Measurements from ENCODE around the gene RUNX3. TPM values are rescaled to one million over a fixed set of nuclear protein-coding genes. Genes with fewer than 3 reads are reported as not detected.

RUNX3 gene
- total and polyA plus RNA-seq, 2 donors (not counting 3 experiments of a cell fraction or from before 2014, with no cell fraction given), result not detected

GRCh38 chr1:24961334-24961733, 31.3 kb upstream of the RUNX3 start:
- no TSS peak for BruUV-seq (replicated peaks)
- FAIRE-seq (no peak), DNase-seq (ENCODE audit: low read depth, low spot score) (no peak)
- Histone ChIP-seq H3K9me3 (replicated peaks; ENCODE audit: control insufficient read depth, insufficient read depth, low read length) (no peaks in the 10 kb centered on the region), H2AFZ (ENCODE audit: low read depth, low read length) (no peak overlapping the region), H3K27ac (ENCODE audit: insufficient read depth, low read depth, low read length) (no peak overlapping the region), H3K9me1 (replicated peaks; ENCODE audit: control insufficient read depth, extremely low read depth, insufficient read depth, low read length) (no peaks in the 10 kb centered on the region), H3K9ac (replicated peaks; ENCODE audit: extremely low read depth, insufficient read depth, low read length) (no peak overlapping the region), H4K20me1 (replicated peaks; ENCODE audit: control insufficient read depth, extremely low read depth, insufficient read depth, low read length) (no peaks in the 10 kb centered on the region), H3K4me2 (ENCODE audit: insufficient read depth, low read length) (no peak overlapping the region), H3K36me3 (ENCODE audit: control insufficient read depth in 2 of 2, extremely low read depth in 1 of 2, insufficient read depth in 2 of 2, low read length in 2 of 2) (no peaks in the 10 kb centered on the region), H3K79me2 (ENCODE audit: control insufficient read depth, insufficient read depth, low read length) (no peaks in the 10 kb centered on the region), H3K27me3 (ENCODE audit: control insufficient read depth in 2 of 2, insufficient read depth in 2 of 2, low read length in 2 of 2) (no peaks in the 10 kb centered on the region), H3K4me3 (replicated peaks in 1 of 3; ENCODE audit: insufficient read depth in 1 of 3, low read depth in 1 of 3, low read length in 3 of 3) (no peak overlapping the region), H3K4me1 (ENCODE audit: control insufficient read depth, extremely low read depth, insufficient read depth, low read length) (no peaks in the 10 kb centered on the region)
- dilution Hi-C loops (cut with MboI; ENCODE audit: extremely low pct_ligation_motif_present, low sequenced_read_pairs) (no loop called here), intact Hi-C loops (cut with micrococcal nuclease) (no loop called here)
- TF ChIP-seq POLR2AphosphoS5 (IDR thresholded peaks at IDR 0.05; ENCODE audit: insufficient read depth, low read depth, low read length), result no peak
- TF ChIP-seq GATA2 (IDR thresholded peaks at IDR 0.05; ENCODE audit: insufficient read depth, insufficient read length, low read depth, low read length), result no peak
- ChIA-PET CTCF (no interaction called here), POLR2A (no interaction called here)

- ChIA-PET CTCF (no interaction called here), POLR2A (no interaction called here)
- DNase-seq (ENCODE audit: low read depth, low spot score) (no peak), FAIRE-seq (no peak)
- dilution Hi-C loops (cut with MboI; ENCODE audit: extremely low pct_ligation_motif_present, low sequenced_read_pairs), result no loop called here
- Histone ChIP-seq H3K9ac (replicated peaks; ENCODE audit: extremely low read depth, insufficient read depth, low read length) (no peak overlapping the region), H4K20me1 (replicated peaks; ENCODE audit: control insufficient read depth, extremely low read depth, insufficient read depth, low read length) (no peaks in the 10 kb centered on the region), H3K27ac (ENCODE audit: insufficient read depth, low read depth, low read length) (no peak overlapping the region), H3K27me3 (ENCODE audit: control insufficient read depth in 2 of 2, insufficient read depth in 2 of 2, low read length in 2 of 2) (no peaks in the 10 kb centered on the region), H3K9me3 (replicated peaks; ENCODE audit: control insufficient read depth, insufficient read depth, low read length) (no peaks in the 10 kb centered on the region), H3K79me2 (ENCODE audit: control insufficient read depth, insufficient read depth, low read length) (no peaks in the 10 kb centered on the region), H3K4me3 (replicated peaks in 1 of 3; ENCODE audit: insufficient read depth in 1 of 3, low read depth in 1 of 3, low read length in 3 of 3) (no peak overlapping the region), H2AFZ (ENCODE audit: low read depth, low read length) (no peak overlapping the region), H3K4me1 (ENCODE audit: control insufficient read depth, extremely low read depth, insufficient read depth, low read length) (no peaks in the 10 kb centered on the region), H3K4me2 (ENCODE audit: insufficient read depth, low read length) (no peak overlapping the region), H3K36me3 (ENCODE audit: control insufficient read depth in 2 of 2, extremely low read depth in 1 of 2, insufficient read depth in 2 of 2, low read length in 2 of 2) (no peaks in the 10 kb centered on the region), H3K9me1 (replicated peaks; ENCODE audit: control insufficient read depth, extremely low read depth, insufficient read depth, low read length) (no peaks in the 10 kb centered on the region)
- TF ChIP-seq FOS (IDR thresholded peaks at IDR 0.05; ENCODE audit: borderline replicate concordance, insufficient read depth, low read length) (no peak), EZH2 (IDR thresholded peaks at IDR 0.05; ENCODE audit: borderline replicate concordance, low read depth, low read length, severe bottlenecking) (no peak), MYC (IDR thresholded peaks at IDR 0.05; ENCODE audit: low read depth, low read length) (no peak), POLR2A (IDR thresholded peaks at IDR 0.05; ENCODE audit: low read depth, low read length) (no peak), CTCF (IDR thresholded peaks at IDR 0.05; ENCODE audit: extremely low read depth in 1 of 2, insufficient read depth in 1 of 2, low read depth in 1 of 2, low read length in 2 of 2) (no peak), JUN (IDR thresholded peaks at IDR 0.05; ENCODE audit: borderline replicate concordance, insufficient read depth, insufficient read length, low read depth) (no peak), GATA2 (IDR thresholded peaks at IDR 0.05; ENCODE audit: insufficient read depth, insufficient read length, low read depth, low read length) (no peak), MAX (IDR thresholded peaks at IDR 0.05; ENCODE audit: insufficient read depth, insufficient read length) (no peak), POLR2AphosphoS5 (IDR thresholded peaks at IDR 0.05; ENCODE audit: insufficient read depth, low read depth, low read length) (no peak)
- intact Hi-C loops (cut with micrococcal nuclease), result no loop called here
- BruUV-seq (replicated peaks), result no TSS peak
These were observed 30.2 kb upstream of the RUNX3 start for GRCh38 chr1:24960071-24960801.
